GM19035 (cell line): ENCODE measurements around the gene RPRD1B.
A peak's percentile ranks its signal among the peaks of the same experiment; 100 is the strongest.

ENCODE experiments used
- ATAC-seq: cut with Tn5 transposase; IDR thresholded peaks from one replicate; pipeline ENCODE4 v1.9.1; 2021; ENCODE audit not compliant: unreplicated experiment

Gene RPRD1B, protein sequence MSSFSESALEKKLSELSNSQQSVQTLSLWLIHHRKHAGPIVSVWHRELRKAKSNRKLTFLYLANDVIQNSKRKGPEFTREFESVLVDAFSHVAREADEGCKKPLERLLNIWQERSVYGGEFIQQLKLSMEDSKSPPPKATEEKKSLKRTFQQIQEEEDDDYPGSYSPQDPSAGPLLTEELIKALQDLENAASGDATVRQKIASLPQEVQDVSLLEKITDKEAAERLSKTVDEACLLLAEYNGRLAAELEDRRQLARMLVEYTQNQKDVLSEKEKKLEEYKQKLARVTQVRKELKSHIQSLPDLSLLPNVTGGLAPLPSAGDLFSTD

GRCh38 chr20:38033330-38034107, at the start of gene RPRD1B, which contains the start of gene TTI1:
Gene RPRD1B (plus strand): TSS chr20:38033746. CDS start chr20:38033948, 202 bp downstream.
Gene TTI1 (minus strand): TSS chr20:38033456. CDS start chr20:38013816, 19,640 bp downstream.
- ATAC-seq: peak; percentile 87

DNA sequence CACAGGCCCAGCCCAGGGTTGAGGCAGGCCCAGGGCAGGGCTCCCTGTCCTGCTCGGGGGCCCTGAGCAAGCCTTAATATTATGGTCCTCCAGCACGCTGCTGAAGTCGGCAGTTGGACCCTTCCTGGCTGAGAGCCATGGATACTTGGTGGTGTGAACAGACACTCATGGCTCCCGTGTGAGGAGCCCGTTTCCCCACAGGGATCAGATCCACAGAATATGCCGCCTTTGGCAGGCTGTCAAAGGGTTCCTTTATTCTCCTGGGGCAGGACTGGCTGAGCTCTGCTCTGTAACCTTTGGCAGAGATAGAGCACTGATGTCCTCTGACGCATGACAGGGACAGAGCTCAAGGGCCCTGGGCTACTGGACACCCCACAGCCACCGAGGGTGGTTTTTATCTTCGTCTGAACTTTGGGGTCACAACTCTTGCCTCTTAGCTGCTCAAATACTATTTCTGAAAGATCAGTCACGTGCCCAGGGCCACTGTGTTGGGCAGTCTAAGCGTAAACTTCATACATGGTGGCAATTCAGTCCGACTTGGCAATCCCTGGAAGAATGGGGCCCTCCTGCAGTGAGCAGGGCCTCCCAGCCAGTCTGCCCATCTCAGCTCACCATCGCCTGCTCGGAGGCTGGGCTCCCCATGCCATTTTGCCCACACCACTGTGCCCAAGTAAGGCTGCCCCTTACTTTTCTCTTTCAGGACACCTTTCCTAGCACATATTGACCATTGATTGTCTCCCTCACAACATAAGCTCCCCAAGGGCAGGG, 49.3 kb upstream of the RPRD1B start:
- ATAC-seq: no peak

DNA sequence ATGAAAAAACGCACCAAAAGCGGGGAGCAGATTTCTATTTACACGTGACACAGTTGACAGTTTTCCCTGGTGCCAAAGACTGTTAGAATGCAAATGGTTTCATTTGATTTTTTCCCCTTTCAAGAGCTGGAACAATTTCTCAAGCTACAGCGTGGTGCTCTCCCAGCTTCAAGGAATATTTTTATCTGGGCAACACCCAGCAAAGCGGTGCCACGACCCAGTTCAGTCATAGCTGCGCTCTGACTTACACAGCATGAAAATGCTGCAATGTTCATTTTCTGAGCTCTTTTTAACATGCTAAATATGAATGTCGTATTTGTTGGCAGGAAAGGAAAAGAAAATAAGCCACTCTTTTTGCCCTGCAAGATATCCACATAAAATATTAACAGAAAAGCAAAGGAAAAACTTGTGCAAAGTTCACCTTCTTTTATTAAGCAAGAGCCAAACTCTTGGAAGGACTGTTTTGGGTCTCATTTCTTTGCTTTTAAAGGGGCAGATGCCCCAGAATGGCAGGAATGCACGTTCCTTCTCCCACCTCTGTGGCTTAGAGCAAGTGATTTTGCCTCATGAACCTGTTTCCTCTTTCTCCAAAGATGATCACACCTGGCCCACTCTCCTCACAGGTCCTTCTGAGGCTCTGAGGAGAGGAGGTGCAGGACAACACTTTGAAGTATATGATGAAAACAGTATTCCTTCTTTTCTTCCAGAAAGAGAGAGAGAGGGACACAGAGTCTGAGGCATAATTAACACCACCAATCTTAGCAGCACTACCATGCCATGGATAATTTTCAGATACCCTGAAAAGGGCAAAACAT, 47.3 kb upstream of the RPRD1B start:
- ATAC-seq: no peak

- no peak for ATAC-seq
Measured at GRCh38 chr20:37986873-37987601, 46.5 kb upstream of the RPRD1B start.

DNA sequence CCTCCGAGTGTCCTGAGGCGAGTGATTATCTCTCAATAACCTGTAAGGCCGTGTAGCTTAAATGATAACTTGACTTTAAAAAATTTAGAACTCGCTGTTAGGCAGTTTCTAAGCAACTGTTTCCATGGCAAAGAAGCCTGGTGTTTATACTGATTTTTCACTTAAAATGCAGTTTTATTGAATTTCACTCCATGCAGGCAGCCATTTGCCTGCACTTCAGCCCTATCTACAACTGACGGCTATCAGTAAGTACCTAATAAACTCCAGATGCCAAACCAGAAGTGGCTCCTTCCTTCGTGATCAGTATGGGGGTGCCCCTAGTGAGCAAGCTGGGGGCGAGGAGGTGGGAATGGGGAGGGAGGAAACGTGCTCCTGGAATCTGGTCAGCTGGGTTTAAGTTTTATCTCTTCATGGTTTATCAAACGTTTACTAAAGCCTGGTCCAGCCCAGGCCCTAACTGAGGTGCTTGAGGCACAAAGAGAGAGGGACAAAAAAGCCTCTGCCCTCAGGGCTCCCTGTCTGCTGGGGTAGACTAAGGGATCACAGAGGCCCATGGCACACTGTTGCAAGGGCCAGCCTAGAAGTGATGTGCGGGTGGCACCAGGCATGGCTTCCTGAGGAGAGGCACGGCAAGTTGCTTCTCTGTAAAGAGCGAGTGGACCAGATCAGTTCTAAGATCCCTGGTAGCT, 45.8 kb upstream of the RPRD1B start:
- ATAC-seq: no peak

- ATAC-seq: no peak
Measured at GRCh38 chr20:37988306-37988954, 45.1 kb upstream of the RPRD1B start.

DNA sequence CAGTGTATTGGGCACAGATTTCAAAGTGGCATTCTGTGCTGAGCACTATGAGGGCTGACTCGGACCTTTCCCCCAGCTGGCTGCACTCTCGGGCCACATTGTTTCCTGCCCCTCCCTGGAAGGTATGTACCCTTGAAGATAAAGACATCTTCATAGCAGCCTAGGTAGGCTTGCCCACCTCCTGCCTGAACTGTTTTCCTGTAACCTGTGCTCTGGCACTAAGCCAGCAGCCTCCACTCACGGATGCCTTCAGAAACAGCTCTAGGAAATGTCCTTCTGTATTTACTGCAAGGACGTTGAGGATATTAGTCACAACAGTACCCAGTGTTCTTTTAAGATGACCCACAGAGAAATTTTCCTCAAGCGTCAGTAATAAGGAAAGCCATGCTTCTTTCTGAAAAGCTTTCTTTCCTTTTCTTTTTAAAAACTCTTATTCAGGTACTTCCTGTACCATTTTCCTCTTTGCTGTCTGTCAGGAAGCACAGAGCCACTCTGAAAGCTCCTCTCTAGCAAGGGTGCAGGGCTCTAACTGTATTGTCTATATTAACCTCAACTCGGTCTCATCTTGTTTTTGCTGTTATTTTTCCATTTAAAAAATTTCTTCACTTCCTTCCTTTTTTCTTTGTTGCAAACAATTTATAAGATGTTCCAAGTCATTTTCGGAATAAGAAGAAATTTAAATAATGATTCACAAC, 43.8 kb upstream of the RPRD1B start:
- ATAC-seq: no peak

- ATAC-seq: peak; percentile 92
Measured at GRCh38 chr20:37990571-37991151, 42.9 kb upstream of the RPRD1B start.

GRCh38 chr20:37991157-37991866, 42.2 kb upstream of the RPRD1B start:
- ATAC-seq: no peak

GRCh38 chr20:37991908-37992307, 41.6 kb upstream of the RPRD1B start:
- no peak for ATAC-seq

GRCh38 chr20:37992802-37993409, 40.6 kb upstream of the RPRD1B start:
- no peak for ATAC-seq

DNA sequence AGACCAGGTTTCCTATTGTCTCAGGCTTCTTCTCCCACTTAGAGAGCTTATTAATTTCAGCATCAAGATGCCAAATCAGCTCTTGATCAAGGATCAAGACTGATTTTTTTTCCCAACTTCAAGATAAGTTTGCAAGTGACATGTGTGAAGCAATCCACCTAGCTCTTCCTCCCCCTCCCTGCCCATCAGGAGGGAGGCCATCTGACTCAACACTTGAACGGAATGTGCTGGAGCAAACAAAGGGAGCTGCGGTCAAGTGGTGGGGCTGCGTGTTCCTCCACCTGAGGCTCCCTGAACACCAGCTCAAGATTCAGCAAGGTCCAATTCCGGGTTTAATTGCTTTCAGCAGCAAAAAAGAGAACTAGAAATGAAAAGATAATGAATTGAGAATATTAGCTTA, 39.0 kb upstream of the RPRD1B start:
- ATAC-seq: no peak

GRCh38 chr20:37995856-37996605, 37.5 kb upstream of the RPRD1B start:
- no peak for ATAC-seq

- ATAC-seq: no peak
Measured at GRCh38 chr20:37997516-37997915, 36.0 kb upstream of the RPRD1B start.

DNA sequence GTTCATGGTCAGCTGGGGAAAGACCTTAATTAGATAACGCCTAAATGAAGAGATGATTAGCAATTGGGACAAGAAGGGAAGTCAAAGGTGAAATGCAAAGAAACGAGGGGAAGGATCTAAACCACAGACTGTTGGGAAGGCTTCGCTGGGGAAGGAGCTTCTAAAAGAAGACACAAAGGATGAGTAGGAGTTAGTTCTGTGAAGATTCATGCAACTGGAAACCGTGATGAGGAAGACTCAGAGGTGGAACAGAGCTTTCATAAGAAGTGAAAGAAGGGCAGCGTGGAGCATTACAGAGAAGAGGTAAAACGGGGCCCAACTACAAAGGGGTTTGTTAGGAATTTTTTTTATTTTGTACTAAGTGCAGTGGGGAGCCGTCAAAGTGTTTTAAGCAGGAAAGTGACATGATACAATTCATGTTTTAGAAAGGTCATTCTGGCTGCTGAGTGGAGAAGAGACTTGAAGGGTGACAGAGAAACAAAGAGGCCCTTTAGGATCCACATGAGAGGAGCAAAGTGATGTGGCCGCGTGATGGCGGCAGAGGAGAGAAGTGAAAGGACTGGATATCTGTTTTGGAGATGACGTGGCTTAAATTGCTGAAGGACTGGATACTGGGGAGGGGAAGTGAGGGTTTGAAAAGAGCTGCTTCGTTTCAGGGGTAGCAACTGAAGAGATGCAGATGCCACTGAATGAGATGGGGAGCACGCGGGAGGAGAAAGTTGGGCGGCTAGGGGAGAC, 33.9 kb upstream of the RPRD1B start:
- ATAC-seq: no peak
